ENCODE data around the gene MICALL2.

MICALL2 gene

GRCh38 chr7:1466524-1467271 lies 7.4 kb upstream of the MICALL2 start:
- no peak for DNase-seq

GRCh38 chr7:1464694-1465093 lies 5.4 kb upstream of the MICALL2 start:
- no peak for DNase-seq

DNA sequence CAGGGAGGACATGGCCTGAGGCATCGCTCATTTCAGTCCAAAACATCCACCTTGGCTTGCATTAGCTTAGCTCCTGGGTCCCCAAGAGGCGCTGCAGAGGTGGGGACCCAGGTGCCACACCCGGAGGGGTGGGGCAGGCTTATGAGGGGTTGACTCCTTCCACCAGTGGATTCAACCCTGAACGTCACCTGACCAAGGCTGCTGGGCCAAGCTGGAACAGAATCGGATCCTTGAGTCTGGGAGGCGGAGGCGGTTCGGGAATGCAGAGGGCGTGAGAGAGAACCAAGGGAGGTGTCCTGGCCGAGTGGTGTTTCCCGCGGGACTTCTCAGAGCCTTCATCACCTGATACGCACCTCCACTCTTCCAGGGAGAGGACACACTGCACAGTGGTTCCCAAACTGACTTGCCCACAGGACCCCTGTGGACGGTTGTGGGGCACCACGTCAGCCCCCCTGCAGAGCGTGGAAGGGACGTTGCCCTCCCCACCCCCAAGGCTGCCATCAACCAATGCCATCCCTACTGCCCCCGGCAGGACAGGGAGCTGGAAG lies 4.5 kb upstream of the MICALL2 start:
- DNase-seq = no peak

DNA sequence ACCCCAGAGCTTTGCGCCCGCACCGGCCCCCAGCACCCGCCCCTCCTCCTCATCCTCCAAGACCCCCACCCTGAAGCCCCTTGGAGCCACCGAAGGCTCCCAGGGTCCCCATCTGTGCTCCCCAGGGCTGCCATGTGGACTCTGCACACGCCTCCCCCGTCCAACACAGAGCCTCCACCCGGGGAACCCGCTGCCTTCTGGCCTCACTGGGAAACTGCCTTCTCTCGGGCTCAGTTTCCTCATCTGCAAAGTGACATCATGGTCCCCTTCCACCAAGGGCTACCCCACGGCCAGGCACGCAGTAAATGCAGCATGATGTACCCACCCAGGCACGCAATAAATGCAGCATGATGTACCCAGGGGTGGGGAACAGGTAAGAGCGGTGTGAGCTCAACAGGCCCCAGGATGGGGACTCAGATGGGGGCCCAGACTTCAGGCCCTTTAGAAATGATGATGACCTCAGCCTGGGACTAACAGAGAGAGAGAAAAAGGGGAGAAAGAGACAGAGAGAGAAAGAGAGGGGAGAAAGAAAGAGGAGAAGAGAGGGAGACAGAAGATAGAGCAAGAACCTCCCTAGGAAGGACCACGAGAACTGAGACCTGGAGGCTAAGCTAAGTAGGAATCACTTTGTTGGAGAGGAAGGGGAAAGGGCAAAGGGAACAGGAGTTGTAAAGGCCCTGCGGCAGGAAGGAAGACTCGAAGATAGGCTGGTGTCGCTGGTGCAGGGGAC lies 2.5 kb upstream of the MICALL2 start:
- DNase-seq = no peak

DNA sequence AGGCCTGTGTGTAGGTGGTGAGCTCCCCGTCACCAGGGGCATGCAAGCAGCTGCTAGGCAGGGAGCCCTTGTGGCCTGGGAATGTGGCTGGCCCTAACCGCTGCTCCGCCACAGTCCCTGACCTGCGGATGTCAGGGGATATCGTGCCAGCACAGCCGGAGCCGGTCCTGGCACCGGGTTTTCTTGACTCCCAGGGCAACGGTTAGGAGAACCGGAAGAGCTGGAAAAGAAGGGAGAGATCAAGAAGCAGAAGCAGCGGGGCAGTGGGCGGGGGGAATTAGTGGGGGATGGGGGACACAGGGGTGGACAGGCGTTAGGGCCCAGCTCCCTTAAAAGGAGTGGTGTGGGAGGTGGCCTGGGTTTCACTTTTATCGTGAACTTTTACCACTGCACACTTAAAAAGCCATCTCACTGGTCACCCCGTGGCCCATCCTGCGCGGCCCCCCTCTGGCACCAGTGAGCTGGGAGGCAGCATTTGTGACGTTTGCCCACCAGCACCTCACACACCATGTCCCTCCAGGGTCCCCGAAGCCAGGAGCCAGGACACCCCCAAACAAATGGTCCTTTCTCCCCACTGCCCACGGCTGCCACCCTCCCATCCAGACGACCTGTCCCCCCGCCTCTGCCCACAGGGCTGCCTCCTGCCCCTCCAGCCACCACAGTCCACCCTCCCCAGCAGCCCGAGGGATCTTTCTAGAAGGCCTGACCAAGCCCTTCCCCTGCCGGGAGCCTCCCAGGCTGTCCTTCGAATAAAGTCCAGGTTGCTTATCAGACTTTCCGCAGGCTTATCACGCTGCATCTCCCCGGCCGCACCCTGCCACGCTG lies 1.8 kb upstream of the MICALL2 start:
- no peak for DNase-seq

- DNase-seq = no peak
Measured at GRCh38 chr7:1459920-1460820, 900 bp upstream of the MICALL2 start.

DNA sequence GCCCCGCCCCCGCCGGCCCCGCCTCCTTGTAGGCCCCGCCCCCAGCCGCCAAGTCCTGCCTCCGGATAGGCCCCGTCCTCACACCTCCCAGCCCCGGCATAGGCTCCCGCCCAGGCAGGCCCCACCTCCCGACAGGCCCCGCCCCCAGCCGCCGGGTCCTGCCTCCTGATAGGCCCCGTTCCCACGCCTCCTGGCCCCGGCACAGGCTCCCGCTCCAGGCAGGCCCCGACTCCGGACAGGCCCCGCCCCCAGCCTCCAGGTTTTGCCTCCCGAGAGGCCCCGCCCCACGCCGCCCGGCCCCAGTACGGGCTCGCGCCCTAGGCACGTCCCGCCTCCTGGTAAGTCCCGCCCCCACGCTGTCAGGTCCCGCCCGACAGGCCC lies 232 bp upstream of the MICALL2 start:
- peak; percentile 98 for DNase-seq

GRCh38 chr7:1457949-1458682 lies 1.2 kb downstream of the MICALL2 start:
- DNase-seq = no peak

- DNase-seq = no peak
Measured at GRCh38 chr7:1457059-1457948, 2.0 kb downstream of the MICALL2 start.

- DNase-seq = no peak
Measured at GRCh38 chr7:1455955-1456354, 3.3 kb downstream of the MICALL2 start.

GRCh38 chr7:1455241-1455939 lies 3.9 kb downstream of the MICALL2 start:
- DNase-seq = no peak

DNA sequence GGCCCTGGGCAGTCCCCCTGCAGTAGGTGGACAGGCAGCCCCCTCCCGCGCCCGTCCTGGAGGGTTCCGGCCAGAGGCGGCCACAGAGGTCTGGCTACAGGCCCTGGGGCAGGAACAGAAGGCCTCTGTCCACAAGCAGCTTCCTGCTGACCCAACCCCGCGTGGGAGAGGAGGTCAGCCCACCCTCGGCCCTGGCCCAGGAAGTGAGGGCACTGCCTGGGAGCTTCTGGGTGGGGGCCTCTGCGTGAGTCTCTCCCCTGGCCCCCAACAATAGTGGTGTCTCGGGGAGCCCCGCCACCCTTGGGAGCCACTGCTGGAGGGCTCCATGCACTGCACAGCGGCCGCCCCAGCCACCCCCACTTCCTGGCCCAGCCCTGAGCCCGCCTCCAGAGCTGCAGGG lies 4.7 kb downstream of the MICALL2 start:
- no peak for DNase-seq

GRCh38 chr7:1452205-1452604 lies 7.1 kb downstream of the MICALL2 start:
- no peak for DNase-seq

DNA sequence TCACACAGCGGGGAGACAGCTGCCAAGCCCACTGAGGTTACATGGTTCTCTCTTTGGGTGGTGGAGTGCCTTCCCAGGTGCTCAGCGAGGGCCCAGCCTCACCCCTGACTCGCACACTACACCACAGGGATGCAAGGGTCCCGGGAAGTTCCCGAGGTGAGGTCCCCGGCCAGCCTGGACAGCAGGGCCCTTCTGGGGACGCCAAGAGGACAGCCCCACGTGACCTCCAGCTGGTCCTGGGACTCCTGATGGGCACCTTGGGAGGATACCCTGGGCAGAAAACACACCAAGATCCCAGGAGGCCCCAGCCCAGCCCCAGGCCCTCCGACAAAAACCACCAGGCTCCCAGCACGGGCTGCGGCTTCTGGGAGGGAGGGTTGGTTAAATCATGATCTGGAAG lies 8.3 kb downstream of the MICALL2 start:
- no peak for DNase-seq

DNA sequence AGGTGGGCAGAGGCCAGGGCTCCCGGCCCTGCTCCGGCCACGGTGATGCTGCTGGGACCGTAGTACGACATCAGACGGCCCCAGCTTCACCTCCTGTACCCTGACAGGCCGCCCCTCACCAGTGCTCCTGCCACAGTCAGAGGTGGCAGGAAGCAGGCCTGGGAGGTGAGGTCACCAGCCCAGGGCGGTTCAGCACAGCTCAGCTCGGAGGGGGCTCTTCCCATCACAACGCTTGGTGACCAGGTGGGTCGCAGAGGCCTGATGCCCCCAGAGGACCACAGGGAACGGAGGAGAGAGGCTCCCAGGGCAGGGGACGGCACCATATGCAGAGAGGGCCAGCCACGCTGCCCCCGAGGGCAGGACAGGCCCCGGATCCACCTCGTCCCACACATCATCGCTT lies 8.8 kb downstream of the MICALL2 start:
- no peak for DNase-seq

- DNase-seq = no peak
Measured at GRCh38 chr7:1449951-1450350, 9.3 kb downstream of the MICALL2 start.

- no peak for DNase-seq
Measured at GRCh38 chr7:1449501-1449900, 9.8 kb downstream of the MICALL2 start.

- DNase-seq = no peak
Measured at GRCh38 chr7:1448958-1449357, 10.3 kb downstream of the MICALL2 start.

DNA sequence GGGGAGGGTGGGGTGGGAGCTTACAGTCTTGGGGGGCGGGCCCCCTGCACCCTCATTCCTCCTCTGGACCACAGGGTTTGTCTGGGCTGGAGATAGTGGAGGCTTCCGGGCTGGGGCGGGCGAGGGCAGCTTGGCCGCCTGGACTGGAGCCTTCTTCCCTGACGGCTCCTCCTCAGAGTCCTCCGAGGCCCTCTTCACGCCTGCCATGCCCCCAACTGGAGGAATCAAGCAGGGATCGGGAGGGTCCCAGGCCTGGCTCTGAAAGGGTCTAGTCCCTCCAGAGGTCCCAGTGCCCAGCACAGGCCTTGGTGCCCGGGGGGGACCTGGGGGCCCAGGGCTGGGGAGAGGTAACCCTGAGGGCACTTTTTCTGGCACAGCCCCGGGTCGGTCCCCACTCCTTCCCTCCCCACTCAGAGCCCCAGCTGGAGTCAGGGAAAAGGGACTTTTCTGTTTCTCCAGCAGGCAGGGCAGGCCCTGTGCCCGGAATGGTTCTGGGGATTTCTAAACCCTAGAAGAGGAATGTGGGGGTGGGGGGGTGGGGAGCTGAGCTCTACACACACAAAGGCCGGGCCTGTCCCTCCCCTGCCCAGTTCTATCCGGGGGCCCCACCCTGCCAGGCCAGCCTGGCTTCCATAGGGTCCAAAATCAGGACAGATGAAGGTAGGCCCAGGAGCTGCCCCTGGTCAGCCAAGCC lies 11.6 kb downstream of the MICALL2 start:
- DNase-seq = no peak

Data from activated effector memory CD4-positive, alpha-beta T cell treated with anti-CD3 and anti-CD28 coated beads, Interleukin-2, amount 50 U/mL, for 16 hours (primary cell).